Motor neuron (in vitro differentiated cells): Measurements from ENCODE around the gene MAGED1. TPM values are rescaled to one million over a fixed set of nuclear protein-coding genes. Genes with fewer than 3 reads are reported as not detected.

Source experiments
- ATAC-seq, 8 experiments: fragments of 200-7000 bp; cut with Tn5 transposase; replicated peaks in 6 of 8; 2 replicates each; pipeline ENCODE4 v1.8.0; 2021; ENCODE audit warnings: mild to moderate bottlenecking in 8 of 8, moderate library complexity in 8 of 8
- H3K27ac ChIP-seq, 2 donors: fragments of 250-450 bp; sonication (Bioruptor Pico); 2 replicates each; pipeline ENCODE4 v1.9.0; 2021; ENCODE audit warnings: antibody characterized with exemption in 2 of 2, mild to moderate bottlenecking in 2 of 2, moderate library complexity in 1 of 2
- H3K4me1 ChIP-seq, 2 donors: fragments of 250-450 bp; sonication (Bioruptor Pico); replicated peaks in 1 of 2; 2 replicates each; pipeline ENCODE4 v1.6.1; 2021; ENCODE audit warnings: antibody characterized with exemption in 2 of 2, mild to moderate bottlenecking in 2 of 2, moderate library complexity in 1 of 2
- H3K4me3 ChIP-seq, 5 donors: fragments of 250-450 bp; sonication (Bioruptor Pico); 2 replicates each; pipeline ENCODE4 v1.9.0; 2021; ENCODE audit warnings: antibody characterized with exemption in 5 of 5, mild to moderate bottlenecking in 5 of 5, moderate library complexity in 4 of 5
- WGBS, 10 experiments: fragments of 450-650 bp; shearing (Covaris generic); methylation state at CpG; one replicate each; pipeline ENCODE4 v1.0.0; 2022; 5-methylcytosine and 5-hydroxymethylcytosine counted together
- in situ Hi-C, 9 experiments: fragments of 400-800 bp; cut with MboI; loops; one replicate each; pipeline ENCODE4 v1.15.0; 2021; ENCODE audit warnings: low sequenced_read_pairs in 9 of 9, low pct_unique_long_range_greater_than_20kb in 2 of 9; ENCODE audit not compliant: unreplicated experiment in 9 of 9
- total RNA-seq, 8 experiments: library from RNA; unstranded; fragments of 300-600 nt; gene quantifications; 2 replicates each; pipeline versions ENCODE4 v1.2.3 to v1.2.4, GENCODE V29; 2022

MAGED1 gene
- 100 to 1,000 TPM in 7 of 8 experiments, 10 to 100 TPM in 1; 85.4 to 333 (median 212) TPM for total RNA-seq

GRCh38 chrX:51892921-51893745, at the start of gene MAGED1:
Gene MAGED1 (plus strand): TSS chrX:51893623. CDS start chrX:51894305, 682 bp downstream.
- in situ Hi-C loops = no loop called here
- Histone ChIP-seq H3K4me1 (peaks cover 28 to 33% of the 10 kb centered on the region in 2 donors), H3K4me3 (peak within 1 kb of the TSS; percentile 56 to 65 (median 59)), H3K27ac (peak within 1 kb of the TSS; percentile 90 to 93)
- ATAC-seq = peak; percentile 64 to 91 (median 88)
- 0 to 5% (median 0%) methylated on average over 2 to 5 of the region's 35 CpGs; no CpG with 5 or more reads in 7 of the 10 experiments for WGBS, 10 experiments

GRCh38 chrX:51847463-51847862, 46.0 kb upstream of the MAGED1 start:
- no peak overlapping the region for H3K27ac ChIP-seq
- in situ Hi-C loops = no loop called here
- WGBS, 10 experiments = 6 to 100% (median 10%) methylated on average over 1 to 2 of the region's 3 CpGs; no CpG with 5 or more reads in 7 of the 10 experiments
- H3K4me3 ChIP-seq = no peak overlapping the region
- no peak for ATAC-seq
- peaks cover 0 to 4% of the 10 kb centered on the region in 2 donors for H3K4me1 ChIP-seq

GRCh38 chrX:51851507-51852085, 41.8 kb upstream of the MAGED1 start:
- peaks cover 0 to 4% of the 10 kb centered on the region in 2 donors for H3K4me1 ChIP-seq
- in situ Hi-C loops = no loop called here
- 47 to 100% (median 89%) methylated on average over 1 to 3 of the region's 3 CpGs; no CpG with 5 or more reads in 7 of the 10 experiments for WGBS, 10 experiments
- peak in 5 of 8 experiments; percentile 47 to 93 (median 75) for ATAC-seq
- no peak overlapping the region for H3K4me3 ChIP-seq
- H3K27ac ChIP-seq = no peak overlapping the region

- no peak for ATAC-seq
- in situ Hi-C loops = no loop called here
- Histone ChIP-seq H3K4me1 (peaks cover 0 to 4% of the 10 kb centered on the region in 2 donors), H3K4me3 (no peak overlapping the region), H3K27ac (no peak overlapping the region)
- 14% methylated on average over 1 of the region's 1 CpG; no CpG with 5 or more reads in 9 of the 10 experiments for WGBS, 10 experiments
Measured at GRCh38 chrX:51852096-51852495, 41.3 kb upstream of the MAGED1 start.

GRCh38 chrX:51852621-51853020, 40.8 kb upstream of the MAGED1 start:
- in situ Hi-C loops = no loop called here
- ATAC-seq = no peak
- WGBS, 10 experiments = 37 to 100% (median 58%) methylated on average over 1 to 3 of the region's 3 CpGs; no CpG with 5 or more reads in 4 of the 10 experiments
- Histone ChIP-seq H3K4me3 (no peak overlapping the region), H3K27ac (no peak overlapping the region), H3K4me1 (peaks cover 0 to 4% of the 10 kb centered on the region in 2 donors)

- in situ Hi-C loops = no loop called here
- peaks cover 0 to 4% of the 10 kb centered on the region in 2 donors for H3K4me1 ChIP-seq
- 0 to 100% (median 40%) methylated on average over 1 of the region's 1 CpG; no CpG with 5 or more reads in 3 of the 10 experiments for WGBS, 10 experiments
- no peak overlapping the region for H3K4me3 ChIP-seq
- H3K27ac ChIP-seq = no peak overlapping the region
- no peak for ATAC-seq
Measured at GRCh38 chrX:51853251-51853650, 40.2 kb upstream of the MAGED1 start.

GRCh38 chrX:51855698-51856097, 37.7 kb upstream of the MAGED1 start:
- H3K4me1 ChIP-seq = peaks cover 4% of the 10 kb centered on the region in 2 donors
- WGBS, 10 experiments = 49 to 100% (median 100%) methylated on average over 1 to 7 of the region's 8 CpGs; no CpG with 5 or more reads in 5 of the 10 experiments
- in situ Hi-C loops = no loop called here
- no peak overlapping the region for H3K27ac ChIP-seq
- ATAC-seq = no peak
- H3K4me3 ChIP-seq = no peak overlapping the region

- no peak for ATAC-seq
- in situ Hi-C loops = no loop called here
- Histone ChIP-seq H3K4me1 (peaks cover 0 to 4% of the 10 kb centered on the region in 2 donors), H3K4me3 (no peak overlapping the region), H3K27ac (no peak overlapping the region)
- WGBS, 10 experiments = 50 to 100% methylated on average over 1 of the region's 1 CpG; no CpG with 5 or more reads in 8 of the 10 experiments
Measured at GRCh38 chrX:51857159-51857733, 36.2 kb upstream of the MAGED1 start.

GRCh38 chrX:51860679-51861078, 32.7 kb upstream of the MAGED1 start:
- 0 to 20% (median 8%) methylated on average over 1 to 2 of the region's 2 CpGs; no CpG with 5 or more reads in 6 of the 10 experiments for WGBS, 10 experiments
- peaks cover 0 to 5% of the 10 kb centered on the region in 2 donors for H3K4me1 ChIP-seq
- in situ Hi-C loops = no loop called here
- peak; percentile 57 to 80 (median 66) for ATAC-seq
- H3K4me3 ChIP-seq = no peak overlapping the region
- H3K27ac ChIP-seq = no peak overlapping the region

- in situ Hi-C loops = no loop called here
- Histone ChIP-seq H3K4me1 (peaks cover 7 to 14% of the 10 kb centered on the region in 2 donors), H3K27ac (no peak overlapping the region), H3K4me3 (no peak overlapping the region)
- WGBS, 10 experiments = 20 to 100% methylated on average over 1 of the region's 1 CpG; no CpG with 5 or more reads in 8 of the 10 experiments
- ATAC-seq = no peak
Measured at GRCh38 chrX:51862920-51863319, 30.5 kb upstream of the MAGED1 start.

- peak in 5 of 8 experiments; percentile 16 to 88 (median 59) for ATAC-seq
- H3K4me3 ChIP-seq = no peak overlapping the region
- in situ Hi-C loops = no loop called here
- peaks cover 7 to 10% of the 10 kb centered on the region in 2 donors for H3K4me1 ChIP-seq
- 33 to 100% (median 92%) methylated on average over 1 to 3 of the region's 3 CpGs; no CpG with 5 or more reads in 6 of the 10 experiments for WGBS, 10 experiments
- H3K27ac ChIP-seq = peak overlapping the region in 1 of 2 donors; percentile 73
Measured at GRCh38 chrX:51866210-51866609, 27.2 kb upstream of the MAGED1 start.

- WGBS, 10 experiments = 50 to 100% (median 67%) methylated on average over 1 of the region's 1 CpG; no CpG with 5 or more reads in 7 of the 10 experiments
- Histone ChIP-seq H3K4me3 (no peak overlapping the region), H3K27ac (no peak overlapping the region), H3K4me1 (peaks cover 7 to 10% of the 10 kb centered on the region in 2 donors)
- in situ Hi-C loops = no loop called here
- ATAC-seq = no peak
Measured at GRCh38 chrX:51867626-51868025, 25.8 kb upstream of the MAGED1 start.

GRCh38 chrX:51870354-51870753, 23.1 kb upstream of the MAGED1 start:
- H3K4me1 ChIP-seq = peaks cover 7 to 10% of the 10 kb centered on the region in 2 donors
- no peak overlapping the region for H3K4me3 ChIP-seq
- no peak overlapping the region for H3K27ac ChIP-seq
- in situ Hi-C loops = no loop called here
- peak in 2 of 8 experiments; percentile 56 to 59 for ATAC-seq
- 60 to 100% (median 83%) methylated on average over 1 to 2 of the region's 2 CpGs; no CpG with 5 or more reads in 5 of the 10 experiments for WGBS, 10 experiments
